HG03159 (cell line): ENCODE results near the gene CSTF3.
"Not testable (repeated sequence)": the region's sequence is repeated elsewhere in the genome, so short reads cannot be mapped to it uniquely, and the experiment has no call there.

ENCODE experiments used
- ATAC-seq: cut with Tn5 transposase; IDR thresholded peaks from one replicate; pipeline ENCODE4 v1.9.1; 2021; ENCODE audit warnings: mild to moderate bottlenecking, moderate library complexity; ENCODE audit not compliant: unreplicated experiment

CSTF3 gene

GRCh38 chr11:33094157-33094556, 67.1 kb downstream of the CSTF3 start:
- no peak for ATAC-seq

- no peak for ATAC-seq
Observed at GRCh38 chr11:33089776-33090175, 71.5 kb downstream of the CSTF3 start.

DNA sequence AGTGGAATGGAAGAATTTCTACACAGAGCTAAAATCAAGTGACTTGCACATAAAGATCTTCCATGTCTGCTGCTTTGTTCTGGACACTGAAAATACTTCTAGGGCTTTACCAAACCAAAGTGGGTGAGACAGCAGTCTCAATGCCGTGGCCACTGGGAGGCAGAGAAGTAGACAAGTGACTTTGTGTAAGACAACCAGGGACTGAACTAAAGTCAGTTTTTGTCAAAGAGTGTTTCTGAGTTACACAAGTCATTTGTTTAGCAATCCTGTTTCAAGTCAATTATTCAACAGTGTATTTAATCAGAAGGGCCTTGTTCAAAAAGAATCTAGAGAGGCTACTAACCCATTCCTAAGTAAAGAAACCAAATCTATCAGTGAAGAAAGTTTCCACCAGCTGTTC, 75.3 kb downstream of the CSTF3 start:
- ATAC-seq: no peak

DNA sequence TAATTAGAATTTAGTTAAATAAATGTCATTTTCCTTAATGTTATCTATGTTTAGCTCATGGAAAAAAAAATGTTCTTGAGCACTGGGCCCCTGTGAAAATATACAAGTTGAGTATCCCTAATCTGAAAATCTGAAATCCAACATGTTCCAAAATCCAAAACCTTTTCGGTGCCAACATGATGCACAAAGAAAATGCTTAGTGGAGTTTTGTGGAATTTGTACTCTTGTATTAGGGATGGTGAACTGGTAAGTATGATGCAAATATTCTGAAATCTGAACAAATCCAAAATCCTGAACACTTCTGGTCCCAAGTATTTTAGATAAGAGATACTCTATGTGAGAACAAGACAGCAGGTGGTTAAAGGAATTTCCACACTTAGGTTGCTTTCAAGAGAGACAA, 77.4 kb downstream of the CSTF3 start:
- ATAC-seq: no peak

DNA sequence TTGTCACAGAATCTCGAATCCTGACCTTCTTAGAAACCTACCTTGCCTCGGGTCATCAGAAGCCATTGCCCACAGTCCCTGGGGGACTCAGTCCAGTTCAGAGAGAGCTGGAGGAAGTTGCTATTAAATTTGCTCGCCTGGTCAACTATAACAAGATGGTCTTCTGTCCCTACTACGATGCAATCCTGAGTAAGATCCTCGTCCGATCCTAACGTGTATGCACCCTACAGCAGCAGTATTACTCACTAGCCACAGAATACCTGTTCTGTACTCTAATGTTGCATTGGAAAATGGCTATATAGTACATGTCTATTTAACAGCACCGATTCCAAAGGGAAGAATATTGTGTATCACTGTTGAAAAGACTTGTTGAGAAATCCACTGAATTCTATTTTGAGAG, 88.8 kb downstream of the CSTF3 start:
- ATAC-seq: no peak

- ATAC-seq: no peak
Observed at GRCh38 chr11:33068611-33069340, 92.5 kb downstream of the CSTF3 start.

GRCh38 chr11:33067294-33067693, 94.0 kb downstream of the CSTF3 start:
- no peak for ATAC-seq

- peak; percentile 67 for ATAC-seq
Observed at GRCh38 chr11:33065445-33066178, 95.7 kb downstream of the CSTF3 start.

DNA sequence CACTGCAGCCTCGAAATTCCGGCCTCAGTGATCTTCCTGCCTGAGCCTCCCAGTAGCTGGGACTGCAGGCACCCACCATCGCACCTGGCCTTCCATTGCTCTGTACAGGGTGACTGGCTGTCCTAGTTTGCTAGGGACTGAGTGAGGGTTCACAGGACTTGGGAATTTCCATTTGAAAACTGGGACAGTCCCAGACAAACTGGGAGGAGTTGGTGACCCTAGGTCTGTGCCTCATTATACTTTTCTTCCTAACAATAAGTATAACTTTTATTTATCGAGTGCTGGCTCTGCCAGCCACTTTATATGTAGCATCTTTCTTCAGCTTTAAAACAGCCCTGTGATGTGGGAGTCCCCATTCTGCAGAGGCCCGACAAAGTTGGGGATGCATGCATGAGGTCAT, 96.4 kb downstream of the CSTF3 start:
- ATAC-seq: no peak

GRCh38 chr11:33064033-33064825, 97.1 kb downstream of the CSTF3 start:
- no peak for ATAC-seq

DNA sequence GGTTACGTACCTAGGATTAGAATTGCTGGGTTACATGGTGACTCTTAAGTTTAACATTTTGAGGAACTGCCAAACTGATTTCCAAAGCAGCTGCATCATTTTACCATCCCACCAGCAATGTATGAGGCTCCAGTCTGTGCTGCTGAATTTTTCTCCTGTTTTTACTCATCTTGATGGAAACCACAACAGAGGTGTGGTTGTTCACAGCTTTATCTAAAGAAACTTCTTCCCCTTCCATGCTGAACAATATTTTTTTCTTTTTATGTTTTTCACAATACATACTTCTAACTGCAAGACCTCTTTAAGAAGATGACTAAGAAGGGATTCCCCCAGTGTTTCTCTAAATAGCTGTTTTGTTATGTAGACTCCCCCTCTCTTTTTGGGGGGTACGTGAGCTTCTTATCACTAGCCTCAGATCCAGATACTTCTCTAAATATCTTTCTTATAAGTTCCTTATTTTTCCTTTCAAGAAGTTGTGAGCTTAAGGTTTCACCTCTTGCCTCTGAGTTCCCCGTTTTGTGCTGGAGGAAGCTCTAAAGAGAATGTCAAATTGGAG, 97.9 kb downstream of the CSTF3 start:
- peak; percentile 26 for ATAC-seq

- ATAC-seq: no peak
Observed at GRCh38 chr11:33062137-33062536, 99.1 kb downstream of the CSTF3 start.

- ATAC-seq: no peak
Observed at GRCh38 chr11:33060271-33060670, 101.0 kb downstream of the CSTF3 start.

DNA sequence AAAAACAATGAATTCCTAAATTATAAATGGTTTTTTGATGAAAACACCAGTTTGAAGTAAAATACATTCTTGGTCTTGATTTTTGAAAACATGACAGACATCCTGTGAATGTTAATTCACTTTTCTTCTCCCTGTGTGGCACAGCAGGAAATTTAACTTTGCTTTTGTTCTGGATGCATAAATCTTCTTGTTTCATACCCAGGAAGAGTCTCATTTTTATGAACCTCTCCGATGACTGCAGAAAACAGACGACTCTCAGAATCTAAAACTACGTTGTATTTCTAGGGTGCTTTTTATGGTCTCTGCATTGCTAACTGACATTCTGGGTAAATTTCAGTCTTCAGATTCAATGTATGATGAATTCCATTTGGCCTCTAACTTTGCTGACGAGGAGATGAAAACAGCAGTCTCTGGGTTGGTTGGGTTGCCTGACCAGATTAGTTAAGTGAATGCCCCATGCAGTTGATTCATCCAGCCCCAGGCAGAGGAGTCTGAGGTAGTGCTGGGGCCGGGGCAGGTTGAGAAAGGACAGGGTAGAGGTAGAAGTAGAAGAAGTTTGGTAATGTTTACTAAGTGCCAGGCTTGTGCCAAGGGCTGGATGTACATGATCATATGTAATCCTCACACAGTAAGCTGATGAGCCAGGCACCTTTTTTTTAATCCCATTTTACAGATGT, 101.8 kb downstream of the CSTF3 start:
- ATAC-seq: no peak

DNA sequence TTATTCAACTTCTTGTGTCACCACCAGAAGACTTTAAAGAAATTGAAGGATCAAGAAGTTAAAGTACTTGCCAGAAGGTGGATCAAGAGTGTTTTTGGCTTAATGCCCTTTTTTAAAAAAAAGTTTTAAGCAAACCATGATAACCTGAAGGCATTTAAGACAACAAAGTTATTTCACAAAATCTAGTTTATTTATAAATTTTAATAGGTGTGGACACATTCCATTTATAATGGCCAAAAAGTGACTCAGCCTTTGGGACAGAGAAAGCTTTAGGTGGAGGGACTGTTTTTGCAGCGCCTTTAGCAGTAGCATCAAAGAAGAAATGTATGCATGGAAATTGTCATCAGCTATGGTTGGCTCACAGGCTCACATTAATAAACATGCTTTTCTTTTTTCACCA, 104.0 kb downstream of the CSTF3 start:
- no peak for ATAC-seq

DNA sequence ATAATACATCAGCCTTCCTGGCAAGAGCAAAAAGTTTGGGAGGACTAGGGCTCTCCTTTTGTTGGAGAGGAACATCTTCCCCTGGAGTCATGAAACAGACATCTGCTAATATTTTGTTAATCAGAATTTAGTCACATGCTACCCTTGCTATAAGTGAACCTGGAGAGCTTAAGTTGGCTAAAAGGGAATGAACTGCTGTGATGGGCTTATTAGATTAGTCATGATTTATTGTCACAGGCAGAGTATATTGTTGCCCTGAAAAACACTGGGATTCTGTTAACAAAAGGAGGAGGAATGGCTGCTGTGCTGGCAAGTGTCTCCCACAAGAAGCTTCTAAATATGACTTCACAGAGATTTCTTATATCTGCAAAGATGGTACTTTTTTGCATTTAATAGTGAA, 105.9 kb downstream of the CSTF3 start:
- no peak for ATAC-seq

DNA sequence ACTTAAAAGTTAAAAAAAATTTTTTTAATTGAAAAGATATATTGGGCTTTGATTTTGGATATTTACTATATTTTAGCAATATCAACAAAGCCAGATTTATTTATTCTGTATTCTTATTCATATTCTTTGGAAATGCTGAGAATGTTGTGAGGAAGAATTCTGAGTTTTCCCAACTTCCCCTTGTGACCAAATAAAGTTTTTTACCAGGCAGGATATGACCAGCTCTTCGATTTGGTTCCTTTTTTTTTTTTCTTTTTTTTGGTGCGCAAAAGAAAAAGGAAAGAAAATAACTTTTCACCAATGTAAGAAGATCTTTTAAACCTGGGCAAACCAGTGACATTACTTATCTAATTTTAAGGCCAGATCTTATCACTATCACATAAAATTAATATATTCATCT, 109.0 kb downstream of the CSTF3 start:
- ATAC-seq: no peak

- not testable (repeated sequence) for ATAC-seq
Observed at GRCh38 chr11:33049565-33050408, 111.5 kb downstream of the CSTF3 start.

GRCh38 chr11:33048701-33049100, 112.6 kb downstream of the CSTF3 start:
- not testable (repeated sequence) for ATAC-seq
